CD4-positive, alpha-beta memory T cell (primary cell): ENCODE data around the gene TMEM26. TPM values are rescaled to one million over a fixed set of nuclear protein-coding genes. Genes with fewer than 3 reads are reported as not detected.

Experiments
- CTCF ChIA-PET: fragments of 350-600 bp; sonication (Branson Sonifier 250); formaldehyde crosslinking; loops from one replicate; lab custom pipeline; 2021; ENCODE audit warnings: inconsistent platforms; ENCODE audit not compliant: partially characterized antibody; lab: Charles Lee
- POLR2A ChIA-PET: fragments of 350-600 bp; sonication (Branson Sonifier 250); formaldehyde crosslinking; loops from one replicate; lab custom pipeline; 2021; ENCODE audit not compliant: partially characterized antibody; lab: Charles Lee
- DNase-seq, 5 donors: peaks; one replicate each; pipeline versions ENCODE4 v3.0.0 to v3.0.0-alpha.2; 2020 to 2022; ENCODE audit warnings: mixed read lengths in 1 of 5
- H3K27ac ChIP-seq: one replicate; pipeline ENCODE4 v1.7.0; 2013; ENCODE audit warnings: low read depth, low read length
- H3K27me3 ChIP-seq: 2 replicates; pipeline ENCODE4 v1.7.0; 2013; ENCODE audit warnings: mild to moderate bottlenecking, low read length, moderate library complexity; ENCODE audit not compliant: insufficient read depth
- H3K36me3 ChIP-seq: 2 replicates; pipeline ENCODE4 v1.7.0; 2013; ENCODE audit warnings: mild to moderate bottlenecking, low read length, moderate library complexity; ENCODE audit not compliant: insufficient read depth
- H3K4me1 ChIP-seq: 2 replicates; pipeline ENCODE4 v1.7.0; 2013; ENCODE audit warnings: mild to moderate bottlenecking, low read length, moderate library complexity; ENCODE audit not compliant: insufficient read depth
- H3K4me3 ChIP-seq, 2 donors: one replicate each; pipeline ENCODE4 v1.7.0; 2013; ENCODE audit warnings: low read length in 2 of 2, mild to moderate bottlenecking in 1 of 2
- H3K9me3 ChIP-seq, 2 donors: one replicate each; pipeline ENCODE4 v1.7.0; 2013; ENCODE audit warnings: low read length in 2 of 2, control low read depth in 1 of 2; ENCODE audit not compliant: control insufficient read depth in 1 of 2
- H3K27ac Mint-ChIP-seq, 7 donors: one replicate each; pipeline ENCODE4 v1.8.0; 2020 to 2021; ENCODE audit warnings: mixed read lengths in 7 of 7, mild to moderate bottlenecking in 6 of 7, inconsistent platforms in 3 of 7, moderate library complexity in 3 of 7
- H3K27me3 Mint-ChIP-seq, 2 donors: one replicate each; pipeline ENCODE4 v1.8.0; 2020 to 2021; ENCODE audit warnings: mixed read lengths in 2 of 2
- H3K36me3 Mint-ChIP-seq, 2 donors: one replicate each; pipeline ENCODE4 v1.8.0; 2020 to 2021; ENCODE audit warnings: mixed read lengths in 2 of 2, inconsistent platforms in 1 of 2, mild to moderate bottlenecking in 1 of 2
- H3K4me1 Mint-ChIP-seq, 4 donors: one replicate each; pipeline ENCODE4 v1.8.0; 2020 to 2021; ENCODE audit warnings: mixed read lengths in 4 of 4, mild to moderate bottlenecking in 1 of 4
- H3K4me3 Mint-ChIP-seq, 8 donors: one replicate each; pipeline ENCODE4 v1.8.0; 2020 to 2021; ENCODE audit warnings: mixed read lengths in 8 of 8, mild to moderate bottlenecking in 7 of 8, moderate library complexity in 6 of 8, inconsistent platforms in 3 of 8
- H3K9me3 Mint-ChIP-seq, 8 donors: one replicate each; pipeline ENCODE4 v1.8.0; 2020 to 2021; ENCODE audit warnings: mixed read lengths in 8 of 8, mild to moderate bottlenecking in 5 of 8, inconsistent platforms in 3 of 8, moderate library complexity in 1 of 8
- intact Hi-C: fragments of 100-400 bp; cut with micrococcal nuclease; formaldehyde crosslinking; loops from one replicate; pipeline ENCODE4 v1.15.1; 2023
- polyA plus RNA-seq, 2 donors: library from polyadenylated mRNA; unstranded; fragments of 300-500 nt; fragmentation: Illumina TruSeq; gene quantifications; one replicate each; pipeline ENCODE4 v1.2.3, GENCODE V29; 2021
- total RNA-seq, 2 experiments: library from RNA; stranded (reverse); gene quantifications; one replicate each; pipeline ENCODE4 v1.2.3, GENCODE V29; 2021

TMEM26 gene
- total and polyA plus RNA-seq, 4 experiments from 2014 or later, result not detected

- DNase-seq, result no peak
- no peaks in the 10 kb centered on the region for H3K36me3 Mint-ChIP-seq
- peaks cover 9 to 20% (median 15%) of the 10 kb centered on the region in 4 donors for H3K4me1 Mint-ChIP-seq
- intact Hi-C loops, result no loop called here
- H3K27ac Mint-ChIP-seq, result no peak overlapping the region
- Histone ChIP-seq H3K9me3 (no peaks in the 10 kb centered on the region), H3K27ac (no peak overlapping the region), H3K4me1 (peaks cover 16% of the 10 kb centered on the region), H3K4me3 (no peak overlapping the region), H3K36me3 (no peaks in the 10 kb centered on the region), H3K27me3 (no peaks in the 10 kb centered on the region)
- POLR2A ChIA-PET, result no interaction called here
- no peaks in the 10 kb centered on the region for H3K9me3 Mint-ChIP-seq
- CTCF ChIA-PET, result no interaction called here
- peak overlapping the region in 2 of 8 donors; percentile 4 to 43 for H3K4me3 Mint-ChIP-seq
- H3K27me3 Mint-ChIP-seq, result peaks cover 0 to 2% of the 10 kb centered on the region in 2 donors
These were observed 14.0 kb downstream of the TMEM26 start for GRCh38 chr10:61439058-61439609.

DNA sequence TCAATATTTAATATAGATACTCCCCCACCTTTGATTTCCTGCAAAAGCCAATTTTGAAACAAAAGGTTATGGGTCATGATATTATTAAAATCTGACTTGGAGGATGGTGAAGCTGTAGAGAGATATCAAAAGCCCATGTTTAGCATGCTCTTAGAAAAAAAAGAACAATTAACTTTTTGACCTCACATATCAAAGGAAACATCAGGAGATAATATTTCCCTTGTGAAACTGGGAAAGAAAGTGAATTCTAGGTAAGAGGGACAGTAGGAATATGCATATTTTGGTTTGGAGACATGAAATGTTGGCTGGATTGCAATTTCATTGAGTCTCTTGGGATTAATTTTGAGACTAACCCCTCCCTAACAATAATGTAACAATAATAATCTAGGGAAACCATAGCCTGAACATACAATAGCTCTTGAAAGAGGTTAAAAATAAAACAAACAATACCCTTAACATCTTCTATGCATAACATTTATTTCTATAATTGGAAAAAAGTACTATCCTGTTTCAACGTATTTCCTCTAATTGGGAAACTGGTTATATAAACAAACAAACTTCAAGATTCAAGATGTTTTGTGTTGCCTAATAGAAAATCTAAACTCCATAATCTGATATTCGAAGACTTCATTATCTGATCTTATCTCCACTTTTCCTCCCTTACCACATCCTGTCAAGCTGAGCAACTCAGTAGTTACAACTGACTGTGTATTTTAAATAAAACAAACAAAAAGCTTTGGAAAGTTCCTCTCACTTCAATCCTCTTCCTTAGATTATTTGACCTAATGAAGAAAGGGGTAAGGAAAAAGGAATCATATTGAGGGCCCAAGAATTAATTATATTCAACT, 14.8 kb downstream of the TMEM26 start:
- POLR2A ChIA-PET, result no interaction called here
- peak overlapping the region in 6 of 8 donors; percentile 23 to 43 (median 40) for H3K4me3 Mint-ChIP-seq

DNA sequence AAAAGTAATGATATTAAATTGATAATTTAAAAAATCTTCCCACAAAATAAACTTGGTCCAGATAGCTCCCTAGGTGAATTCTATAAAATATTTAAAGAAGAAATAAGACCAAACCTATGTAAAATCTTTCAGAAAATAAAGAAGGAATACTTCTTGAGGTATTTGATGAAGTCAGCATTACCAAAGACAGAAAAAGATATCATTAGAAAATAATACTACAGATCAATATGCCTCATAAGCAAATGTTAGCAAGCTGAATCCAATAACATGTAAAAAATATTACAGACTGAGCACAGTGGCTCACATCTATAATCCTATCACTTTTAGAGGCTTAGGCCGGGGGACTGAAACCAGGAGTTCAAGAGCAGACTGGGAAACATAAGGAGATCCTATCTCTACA, 30.0 kb downstream of the TMEM26 start:
- no peak overlapping the region for H3K4me3 Mint-ChIP-seq
- H3K4me1 ChIP-seq, result no peaks in the 10 kb centered on the region
- no peak overlapping the region for H3K27ac ChIP-seq
- no peaks in the 10 kb centered on the region for H3K4me1 Mint-ChIP-seq
- no peaks in the 10 kb centered on the region for H3K36me3 Mint-ChIP-seq
- ChIA-PET POLR2A (no interaction called here), CTCF (no interaction called here)
- DNase-seq, result no peak
- H3K9me3 ChIP-seq, result no peaks in the 10 kb centered on the region
- no peak overlapping the region for H3K4me3 ChIP-seq
- intact Hi-C loops, result no loop called here
- peaks cover 0 to 47% (median 35%) of the 10 kb centered on the region in 8 donors for H3K9me3 Mint-ChIP-seq
- no peaks in the 10 kb centered on the region for H3K36me3 ChIP-seq
- H3K27me3 Mint-ChIP-seq, result peaks cover 0 to 2% of the 10 kb centered on the region in 2 donors
- no peak overlapping the region for H3K27ac Mint-ChIP-seq
- no peaks in the 10 kb centered on the region for H3K27me3 ChIP-seq

More for the DNA sequence above, 14.8 kb downstream of the TMEM26 start:
- peak in 3 of 5 donors; percentile 1 to 19 (median 19) for DNase-seq
- H3K36me3 Mint-ChIP-seq, result no peaks in the 10 kb centered on the region
- intact Hi-C loops, result no loop called here
- no peaks in the 10 kb centered on the region for H3K36me3 ChIP-seq
- peaks cover 9 to 20% (median 15%) of the 10 kb centered on the region in 4 donors for H3K4me1 Mint-ChIP-seq
- H3K27ac Mint-ChIP-seq, result peak overlapping the region in 3 of 7 donors; percentile 3 to 14 (median 7)
- peaks cover 16% of the 10 kb centered on the region for H3K4me1 ChIP-seq
- CTCF ChIA-PET, result no interaction called here
- no peaks in the 10 kb centered on the region for H3K9me3 ChIP-seq
- peaks cover 0 to 2% of the 10 kb centered on the region in 2 donors for H3K27me3 Mint-ChIP-seq
- no peaks in the 10 kb centered on the region for H3K27me3 ChIP-seq
- no peaks in the 10 kb centered on the region for H3K9me3 Mint-ChIP-seq
- H3K4me3 ChIP-seq, result no peak overlapping the region
- no peak overlapping the region for H3K27ac ChIP-seq

DNA sequence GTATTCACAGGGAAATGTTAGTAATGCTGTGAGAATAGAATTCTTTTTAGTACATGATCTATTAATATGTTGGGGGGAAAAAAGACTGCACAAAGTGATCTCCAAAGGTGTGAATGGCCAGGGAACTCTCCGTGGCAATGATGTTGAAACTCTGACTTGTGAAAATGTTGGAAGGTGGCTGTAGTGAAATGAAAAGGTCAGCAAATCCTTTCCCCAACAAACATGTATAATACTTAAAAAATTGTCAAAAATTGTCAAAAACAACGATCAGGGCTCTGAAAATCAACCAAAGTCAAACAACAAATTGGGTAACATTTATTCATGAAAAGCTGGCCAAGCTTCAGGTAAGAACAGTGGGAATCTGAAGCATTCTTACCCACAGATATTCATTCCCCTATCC, 35.5 kb downstream of the TMEM26 start:
- no peaks in the 10 kb centered on the region for H3K27me3 ChIP-seq
- intact Hi-C loops, result no loop called here
- no peak for DNase-seq
- POLR2A ChIA-PET, result no interaction called here
- Mint-ChIP-seq H3K27ac (no peak overlapping the region), H3K9me3 (peaks cover 0 to 32% (median 23%) of the 10 kb centered on the region in 8 donors), H3K36me3 (no peaks in the 10 kb centered on the region), H3K4me1 (no peaks in the 10 kb centered on the region), H3K4me3 (no peak overlapping the region), H3K27me3 (peaks cover 2% of the 10 kb centered on the region in 2 donors)
- CTCF ChIA-PET, result no interaction called here
- H3K27ac ChIP-seq, result no peak overlapping the region
- H3K4me3 ChIP-seq, result no peak overlapping the region
- no peaks in the 10 kb centered on the region for H3K36me3 ChIP-seq
- no peaks in the 10 kb centered on the region for H3K9me3 ChIP-seq
- H3K4me1 ChIP-seq, result no peaks in the 10 kb centered on the region

DNA sequence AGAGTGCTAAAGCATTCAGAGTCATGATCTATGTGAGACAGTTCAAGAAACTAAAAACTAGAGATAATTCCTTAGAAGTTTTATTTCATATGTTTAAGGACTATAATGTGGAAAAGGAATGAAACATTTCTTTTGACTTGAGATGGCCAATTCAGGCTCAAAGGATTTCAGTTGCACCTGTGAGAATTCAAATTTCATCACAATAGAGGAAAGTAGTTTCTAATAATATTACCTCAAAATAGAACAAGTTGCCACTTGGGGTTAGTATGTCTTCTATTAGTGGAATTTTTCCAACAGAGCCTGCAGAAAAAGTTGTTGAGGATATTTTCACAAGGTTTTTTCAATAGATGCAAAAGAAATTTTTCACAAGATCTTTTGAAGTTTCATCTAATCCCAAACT, 37.4 kb downstream of the TMEM26 start:
- Histone ChIP-seq H3K27ac (no peak overlapping the region), H3K9me3 (no peaks in the 10 kb centered on the region), H3K36me3 (no peaks in the 10 kb centered on the region), H3K4me1 (no peaks in the 10 kb centered on the region), H3K4me3 (no peak overlapping the region), H3K27me3 (no peaks in the 10 kb centered on the region)
- ChIA-PET CTCF (no interaction called here), POLR2A (no interaction called here)
- Mint-ChIP-seq H3K27me3 (peaks cover 5 to 7% of the 10 kb centered on the region in 2 donors), H3K9me3 (peaks cover 0 to 17% (median 10%) of the 10 kb centered on the region in 8 donors), H3K4me1 (no peaks in the 10 kb centered on the region), H3K27ac (no peak overlapping the region), H3K4me3 (no peak overlapping the region), H3K36me3 (no peaks in the 10 kb centered on the region)
- no peak for DNase-seq
- intact Hi-C loops, result no loop called here

GRCh38 chr10:61411706-61412105, 41.5 kb downstream of the TMEM26 start:
- Mint-ChIP-seq H3K27ac (no peak overlapping the region), H3K36me3 (no peaks in the 10 kb centered on the region)

GRCh38 chr10:61410353-61411070, 42.7 kb downstream of the TMEM26 start:
- H3K36me3 ChIP-seq, result no peaks in the 10 kb centered on the region
- no peak overlapping the region for H3K4me3 Mint-ChIP-seq
- H3K36me3 Mint-ChIP-seq, result no peaks in the 10 kb centered on the region
- intact Hi-C loops, result no loop called here
- no peaks in the 10 kb centered on the region for H3K9me3 ChIP-seq
- H3K27ac ChIP-seq, result no peak overlapping the region
- H3K27ac Mint-ChIP-seq, result no peak overlapping the region
- ChIA-PET CTCF (no interaction called here), POLR2A (no interaction called here)
- no peaks in the 10 kb centered on the region for H3K27me3 ChIP-seq
- no peak overlapping the region for H3K4me3 ChIP-seq
- no peaks in the 10 kb centered on the region for H3K4me1 Mint-ChIP-seq
- DNase-seq, result no peak
- no peaks in the 10 kb centered on the region for H3K9me3 Mint-ChIP-seq
- H3K4me1 ChIP-seq, result no peaks in the 10 kb centered on the region
- peaks cover 11 to 14% of the 10 kb centered on the region in 2 donors for H3K27me3 Mint-ChIP-seq

More at GRCh38 chr10:61411706-61412105, 41.5 kb downstream of the TMEM26 start:
- Histone ChIP-seq H3K27ac (no peak overlapping the region), H3K4me1 (no peaks in the 10 kb centered on the region), H3K4me3 (no peak overlapping the region), H3K36me3 (no peaks in the 10 kb centered on the region), H3K27me3 (no peaks in the 10 kb centered on the region), H3K9me3 (no peaks in the 10 kb centered on the region)
- H3K4me1 Mint-ChIP-seq, result no peaks in the 10 kb centered on the region
- no peak for DNase-seq
- no peak overlapping the region for H3K4me3 Mint-ChIP-seq
- intact Hi-C loops, result no loop called here
- ChIA-PET POLR2A (no interaction called here), CTCF (no interaction called here)
- no peaks in the 10 kb centered on the region for H3K9me3 Mint-ChIP-seq
- H3K27me3 Mint-ChIP-seq, result peaks cover 10 to 14% of the 10 kb centered on the region in 2 donors
